GM23338 (cell line): Measurements from ENCODE around the gene VMP1.

Experiments
- CREB1 ChIP-seq: fragments of 250-450 bp; sonication (Bioruptor Pico); IDR thresholded peaks from 2 replicates; pipeline ENCODE4 v1.5.0; 2020; ENCODE audit warnings: low read depth, mild to moderate bottlenecking, moderate library complexity
- CTCF ChIP-seq, 2 experiments: fragments of 200-600 bp in 1 of 2; sonication (generic) in 1 of 2; conservative IDR thresholded peaks; 2 replicates each; pipeline versions ENCODE4 v1.5.1 to v1.6.1; 2016 to 2017; ENCODE audit warnings: antibody characterized with exemption in 2 of 2, low read depth in 2 of 2, mild to moderate bottlenecking in 2 of 2, moderate library complexity in 1 of 2
- ETS1 ChIP-seq: IDR thresholded peaks from 2 replicates; pipeline ENCODE4 v1.6.1; 2016; ENCODE audit warnings: antibody characterized with exemption
- EZH2 ChIP-seq: fragments of 200-600 bp; sonication (generic); IDR thresholded peaks from one replicate; pipeline ENCODE4 v1.8.0; 2017; ENCODE audit warnings: antibody characterized with exemption, mild to moderate bottlenecking, low read depth; ENCODE audit not compliant: unreplicated experiment
- EZH2phosphoT487 ChIP-seq: fragments of 200-600 bp; sonication (generic); IDR thresholded peaks from one replicate; pipeline ENCODE4 v1.8.1; 2018; ENCODE audit warnings: antibody characterized with exemption; ENCODE audit not compliant: unreplicated experiment
- JUNB ChIP-seq: IDR thresholded peaks from one replicate; pipeline ENCODE4 v1.6.1; 2016; ENCODE audit warnings: antibody characterized with exemption; ENCODE audit not compliant: unreplicated experiment
- NANOG ChIP-seq: IDR thresholded peaks from 2 replicates; pipeline ENCODE4 v1.6.1; 2016; ENCODE audit warnings: antibody characterized with exemption, borderline replicate concordance
- POLR2AphosphoS5 ChIP-seq: IDR thresholded peaks from 2 replicates; pipeline ENCODE4 v1.6.1; 2016; ENCODE audit warnings: antibody characterized with exemption, low read depth
- STAT1 ChIP-seq: IDR thresholded peaks from one replicate; pipeline ENCODE4 v1.6.1; 2016; ENCODE audit warnings: antibody characterized with exemption; ENCODE audit not compliant: unreplicated experiment
- ZNF114 ChIP-seq: fragments of 250-450 bp; sonication (Bioruptor Pico); IDR thresholded peaks from 2 replicates; pipeline ENCODE4 v1.5.0; 2020; ENCODE audit warnings: mild to moderate bottlenecking, moderate library complexity
- ZNF331 ChIP-seq: fragments of 250-450 bp; sonication (Bioruptor Pico); IDR thresholded peaks from 2 replicates; pipeline ENCODE4 v1.5.0; 2020; ENCODE audit warnings: low read depth, mild to moderate bottlenecking, moderate library complexity
- TF ChIP-seq, protein P1 (sequence below): IDR thresholded peaks from one replicate; pipeline ENCODE4 v1.6.1; 2018; ENCODE audit warnings: antibody characterized with exemption; ENCODE audit not compliant: unreplicated experiment

DNA sequence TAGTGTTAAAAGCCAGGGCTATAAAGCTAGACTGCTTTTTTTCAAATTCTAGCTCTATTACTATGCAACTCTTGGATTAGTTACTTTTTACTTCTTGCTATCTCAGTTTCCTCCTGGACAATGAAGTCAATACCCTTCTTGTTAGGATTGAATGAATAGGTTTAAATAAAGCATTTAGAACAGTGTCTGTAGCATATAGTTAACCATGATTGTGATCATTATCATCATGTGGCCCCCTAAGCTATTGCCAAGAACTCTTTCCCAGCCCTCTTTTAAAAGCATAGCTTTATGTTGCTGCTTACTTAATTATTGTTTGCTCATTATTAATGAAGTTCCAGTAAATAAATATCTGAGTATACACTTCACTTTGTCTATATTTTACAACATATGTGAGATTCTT lies 4.5 kb downstream of the VMP1 start:
- TF ChIP-seq EZH2 (no peak), CTCF (conservative IDR thresholded peaks at IDR 0.05; ENCODE audit: low read depth in 2 of 2) (no peak), CREB1 (CRISPR knock-in tag) (no peak), POLR2AphosphoS5 (no peak), EZH2phosphoT487 (no peak), STAT1 (no peak), ETS1 (no peak), ZNF114 (CRISPR knock-in tag) (no peak), ZNF331 (CRISPR knock-in tag) (no peak), JUNB (no peak), NANOG (no peak)
- TF ChIP-seq, protein P1, sequence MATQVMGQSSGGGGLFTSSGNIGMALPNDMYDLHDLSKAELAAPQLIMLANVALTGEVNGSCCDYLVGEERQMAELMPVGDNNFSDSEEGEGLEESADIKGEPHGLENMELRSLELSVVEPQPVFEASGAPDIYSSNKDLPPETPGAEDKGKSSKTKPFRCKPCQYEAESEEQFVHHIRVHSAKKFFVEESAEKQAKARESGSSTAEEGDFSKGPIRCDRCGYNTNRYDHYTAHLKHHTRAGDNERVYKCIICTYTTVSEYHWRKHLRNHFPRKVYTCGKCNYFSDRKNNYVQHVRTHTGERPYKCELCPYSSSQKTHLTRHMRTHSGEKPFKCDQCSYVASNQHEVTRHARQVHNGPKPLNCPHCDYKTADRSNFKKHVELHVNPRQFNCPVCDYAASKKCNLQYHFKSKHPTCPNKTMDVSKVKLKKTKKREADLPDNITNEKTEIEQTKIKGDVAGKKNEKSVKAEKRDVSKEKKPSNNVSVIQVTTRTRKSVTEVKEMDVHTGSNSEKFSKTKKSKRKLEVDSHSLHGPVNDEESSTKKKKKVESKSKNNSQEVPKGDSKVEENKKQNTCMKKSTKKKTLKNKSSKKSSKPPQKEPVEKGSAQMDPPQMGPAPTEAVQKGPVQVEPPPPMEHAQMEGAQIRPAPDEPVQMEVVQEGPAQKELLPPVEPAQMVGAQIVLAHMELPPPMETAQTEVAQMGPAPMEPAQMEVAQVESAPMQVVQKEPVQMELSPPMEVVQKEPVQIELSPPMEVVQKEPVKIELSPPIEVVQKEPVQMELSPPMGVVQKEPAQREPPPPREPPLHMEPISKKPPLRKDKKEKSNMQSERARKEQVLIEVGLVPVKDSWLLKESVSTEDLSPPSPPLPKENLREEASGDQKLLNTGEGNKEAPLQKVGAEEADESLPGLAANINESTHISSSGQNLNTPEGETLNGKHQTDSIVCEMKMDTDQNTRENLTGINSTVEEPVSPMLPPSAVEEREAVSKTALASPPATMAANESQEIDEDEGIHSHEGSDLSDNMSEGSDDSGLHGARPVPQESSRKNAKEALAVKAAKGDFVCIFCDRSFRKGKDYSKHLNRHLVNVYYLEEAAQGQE: no peak
